ENCODE measurements around the gene DUSP2.
"Not testable (repeated sequence)": the region's sequence is repeated elsewhere in the genome, so short reads cannot be mapped to it uniquely, and the experiment has no call there.

The DUSP2 gene

DNA sequence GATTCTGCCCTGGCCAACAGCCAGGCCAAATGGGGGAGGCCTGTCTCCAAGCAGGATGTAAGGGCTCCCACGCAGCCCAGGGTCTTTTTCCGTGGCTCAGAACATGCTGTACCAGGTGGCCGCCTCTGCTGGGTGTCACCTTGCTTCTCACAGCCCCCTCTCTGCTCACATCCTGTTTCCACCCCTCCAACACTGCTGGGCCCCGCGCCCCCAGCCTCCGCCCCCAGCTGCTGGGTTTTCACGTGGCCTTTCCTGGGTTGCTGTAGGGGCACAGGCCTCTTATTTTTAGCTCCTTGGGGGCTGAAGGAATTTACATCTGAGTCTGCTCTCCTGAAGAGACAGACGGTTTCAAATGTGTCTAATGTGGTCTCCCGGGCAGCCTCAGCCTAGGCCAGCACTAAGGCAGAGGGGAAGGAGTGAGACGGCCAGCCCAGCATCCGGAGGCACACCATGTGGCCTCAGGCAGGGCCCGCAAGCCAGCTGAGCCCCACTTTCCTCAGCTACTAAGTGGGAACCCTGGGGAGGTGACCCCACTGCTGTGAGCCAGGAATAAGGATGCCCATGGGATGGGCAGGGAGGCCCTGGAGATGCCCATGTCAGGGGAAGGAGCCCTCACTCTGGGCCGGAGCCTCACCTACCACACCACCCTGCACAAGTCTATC lies 18.7 kb upstream of the DUSP2 start:
- peak; percentile 96 for FAIRE-seq
- no peak for DNase-seq (ENCODE audit: insufficient read length, low spot score)

DNA sequence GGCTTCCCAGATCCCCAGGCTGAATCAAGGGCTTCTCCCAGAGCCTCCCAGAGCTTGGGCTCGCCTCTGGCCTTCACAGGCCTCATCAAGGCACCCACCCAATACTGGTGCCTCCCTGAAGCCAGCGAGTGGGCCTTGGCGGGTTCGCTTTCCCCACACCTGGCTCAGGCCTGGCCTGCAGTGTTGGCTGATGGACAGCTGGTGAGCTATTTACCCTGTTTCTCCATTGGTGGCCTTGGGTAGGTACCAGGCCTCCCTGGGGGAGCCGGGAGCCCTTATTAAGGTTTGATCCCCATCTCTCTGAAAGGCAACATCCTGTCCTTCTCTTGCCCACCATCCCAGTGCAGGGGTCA lies 18.2 kb upstream of the DUSP2 start:
- FAIRE-seq (no peak), DNase-seq (ENCODE audit: insufficient read length, low spot score) (no peak)

DNA sequence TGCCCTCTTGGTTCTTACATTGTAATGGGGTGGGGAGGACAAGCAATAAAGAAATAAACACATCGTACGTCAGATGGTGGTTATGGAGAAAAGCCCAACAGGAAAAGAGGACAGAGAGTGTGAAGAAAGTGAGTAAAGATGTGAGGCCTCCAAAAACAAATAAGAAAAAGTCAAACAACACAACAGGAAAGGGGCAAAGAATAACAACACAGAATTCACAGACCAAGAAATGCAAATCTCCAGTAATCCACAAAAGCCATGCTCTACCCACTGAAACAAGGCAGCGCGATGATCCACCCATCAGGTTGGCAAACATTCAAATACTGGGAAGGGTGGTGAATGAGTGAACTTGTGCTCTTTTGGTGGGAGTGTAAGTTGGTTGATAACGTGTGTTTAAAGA lies 16.7 kb upstream of the DUSP2 start:
- FAIRE-seq (peak; percentile 89), DNase-seq (ENCODE audit: insufficient read length, low spot score) (no peak)

DNA sequence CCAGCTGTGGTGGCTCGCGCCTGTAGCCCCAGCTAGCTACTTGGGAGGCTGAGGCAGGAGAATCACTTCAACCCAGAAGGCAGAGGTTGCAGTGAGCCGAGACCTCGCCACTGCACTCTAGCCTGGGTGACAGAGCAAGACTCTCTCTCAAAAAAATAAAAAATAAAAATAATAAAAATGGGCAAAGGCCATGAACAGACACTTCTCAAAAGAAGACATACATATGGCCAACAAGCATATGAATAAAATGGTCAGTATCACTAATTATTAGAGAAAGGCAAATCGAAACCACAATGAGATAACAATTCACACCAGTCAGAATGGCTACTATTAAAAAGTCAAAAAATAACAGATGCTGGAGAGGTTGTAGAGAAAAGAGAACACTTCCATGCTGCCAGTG lies 15.1 kb upstream of the DUSP2 start:
- DNase-seq (ENCODE audit: insufficient read length, low spot score); FAIRE-seq: not testable (repeated sequence)

DNA sequence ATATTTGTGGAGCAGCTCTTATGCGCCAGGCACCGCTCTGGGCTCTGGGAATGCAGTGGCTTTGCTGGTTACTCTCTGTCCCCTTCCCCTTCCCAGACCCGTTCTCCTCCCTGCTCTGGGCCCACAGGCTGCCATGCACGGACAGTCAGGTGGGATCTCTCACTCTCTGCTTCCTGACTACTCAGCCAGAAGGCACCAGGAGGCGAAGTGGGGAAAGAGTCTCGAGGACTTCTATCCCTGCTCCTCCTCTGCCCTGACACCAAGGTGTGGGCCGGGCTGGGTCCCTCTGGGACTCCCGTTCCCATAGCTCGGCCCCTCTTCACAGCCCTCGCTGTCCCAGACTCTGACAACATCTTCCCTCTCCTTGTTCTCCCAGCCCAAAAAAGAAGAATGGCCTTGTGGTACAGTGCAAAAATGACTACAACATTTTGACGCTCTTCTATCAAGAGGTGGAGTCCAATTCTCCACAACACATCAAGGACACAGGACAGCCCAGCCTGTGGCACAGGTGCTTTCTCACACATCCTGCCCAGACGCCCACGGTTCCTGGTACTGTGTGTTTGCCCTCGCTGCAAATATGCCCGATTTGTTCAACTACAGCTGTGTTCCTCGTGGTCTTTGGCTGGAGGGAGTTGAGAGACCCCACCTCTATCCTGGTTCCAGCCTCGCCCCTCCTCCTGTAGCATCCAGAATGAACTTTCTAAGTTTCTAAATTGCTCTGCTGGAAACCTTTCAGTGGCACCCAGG lies 14.0 kb upstream of the DUSP2 start:
- FAIRE-seq (peak; percentile 90), DNase-seq (ENCODE audit: insufficient read length, low spot score) (no peak)

DNA sequence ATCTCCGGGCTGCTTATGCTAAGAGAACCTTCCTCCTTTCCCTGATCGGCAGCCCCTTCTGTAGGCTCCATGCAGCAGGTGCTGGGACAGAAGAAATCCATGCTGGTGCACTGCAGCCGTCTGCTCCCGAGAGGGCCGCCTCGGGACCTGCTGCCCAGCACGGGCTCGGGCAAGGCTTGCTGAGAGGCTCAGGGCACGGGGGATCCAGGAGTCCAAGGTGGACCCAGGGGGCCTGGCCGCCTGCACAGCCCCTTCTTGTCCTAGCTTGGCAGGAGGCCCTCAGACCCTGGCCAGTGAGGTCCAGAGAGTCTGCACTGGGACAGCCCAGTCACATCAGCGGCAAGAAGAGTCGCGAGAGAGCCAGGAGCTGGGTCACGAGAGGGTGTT lies 13.3 kb upstream of the DUSP2 start:
- FAIRE-seq (peak; percentile 14), DNase-seq (ENCODE audit: insufficient read length, low spot score) (no peak)

DNA sequence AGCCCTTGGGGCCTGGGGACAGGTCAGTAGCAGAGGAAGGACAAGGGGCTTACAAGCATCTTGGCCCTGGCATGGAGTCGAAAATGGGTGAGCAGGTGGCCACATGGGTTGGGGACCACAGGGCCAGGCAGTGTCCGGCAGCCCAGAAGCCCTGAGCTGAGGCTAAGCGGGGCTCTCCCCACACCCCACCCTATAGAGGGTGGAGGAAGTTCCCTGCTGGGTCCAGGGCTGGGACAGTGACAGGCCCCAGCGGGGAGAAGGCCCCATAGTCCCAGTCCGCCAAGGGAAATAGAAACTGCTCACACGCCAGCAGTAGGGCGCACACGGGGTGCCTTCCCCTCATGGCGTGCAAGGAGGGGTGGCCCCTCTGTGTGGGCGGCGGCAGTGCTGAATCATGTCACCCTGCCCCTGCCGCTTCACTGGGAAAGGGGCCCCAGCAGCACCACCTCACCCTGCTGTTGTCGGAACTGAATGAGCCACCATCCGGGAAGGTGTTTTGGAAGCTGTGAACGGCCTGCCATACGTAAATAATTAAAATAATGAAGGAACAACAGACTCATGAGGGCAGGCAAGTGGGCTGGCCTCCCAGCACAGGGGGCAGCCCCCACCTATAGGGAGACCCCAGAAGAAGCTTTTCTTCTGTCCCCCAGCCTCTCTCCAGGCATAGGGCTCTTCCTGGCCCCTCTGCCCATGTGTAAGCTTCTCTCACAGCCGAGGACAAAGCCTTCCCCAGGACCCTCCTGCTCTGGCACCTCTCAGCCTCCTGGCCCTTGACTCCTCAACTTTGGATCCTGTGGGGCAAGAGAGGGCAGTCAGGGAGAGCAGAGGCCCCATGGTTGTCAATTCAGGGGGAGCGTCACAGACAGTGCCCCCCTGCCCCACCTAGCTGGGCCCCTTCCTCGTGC lies 12.7 kb upstream of the DUSP2 start:
- DNase-seq (ENCODE audit: insufficient read length, low spot score), result peak; percentile 51

DNA sequence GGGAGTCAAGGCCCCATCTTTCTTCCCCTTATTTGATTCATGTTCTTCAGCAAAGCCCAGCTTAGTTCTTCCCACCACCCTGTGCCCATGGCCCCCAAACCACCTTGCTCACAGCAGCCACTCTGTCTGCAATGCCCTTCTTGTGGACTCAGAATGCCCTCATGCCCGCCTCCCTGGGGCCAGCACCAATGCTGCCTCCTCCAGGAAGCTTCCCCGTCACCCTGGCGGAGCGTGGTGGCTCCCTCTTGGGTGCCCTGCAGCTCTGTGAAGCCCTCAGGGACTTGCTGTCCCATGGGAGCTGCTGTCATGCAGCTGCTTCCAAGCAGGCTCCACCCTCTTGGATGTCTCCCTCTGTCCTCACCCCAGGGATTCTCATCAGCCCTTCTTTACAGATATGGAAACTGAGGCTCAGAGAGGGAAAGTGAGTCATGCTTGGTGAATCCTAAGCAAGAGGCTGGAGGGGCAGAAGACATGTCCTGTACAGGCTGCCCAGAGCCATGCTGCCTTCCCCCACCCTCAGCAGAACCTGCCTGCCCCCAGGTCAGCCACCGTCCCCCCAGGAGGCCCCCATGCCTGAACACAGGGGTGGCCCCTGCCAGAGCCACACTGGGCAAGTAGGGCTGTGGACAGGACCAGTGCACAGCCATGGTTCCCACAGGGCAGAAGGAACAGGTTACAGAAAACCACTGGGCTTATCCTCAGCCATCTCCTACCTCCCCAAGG lies 11.8 kb upstream of the DUSP2 start:
- DNase-seq (ENCODE audit: insufficient read length, low spot score) (no peak), FAIRE-seq (no peak)

More for the DNA sequence above, 12.7 kb upstream of the DUSP2 start:
- FAIRE-seq, result peak; percentile 95

DNA sequence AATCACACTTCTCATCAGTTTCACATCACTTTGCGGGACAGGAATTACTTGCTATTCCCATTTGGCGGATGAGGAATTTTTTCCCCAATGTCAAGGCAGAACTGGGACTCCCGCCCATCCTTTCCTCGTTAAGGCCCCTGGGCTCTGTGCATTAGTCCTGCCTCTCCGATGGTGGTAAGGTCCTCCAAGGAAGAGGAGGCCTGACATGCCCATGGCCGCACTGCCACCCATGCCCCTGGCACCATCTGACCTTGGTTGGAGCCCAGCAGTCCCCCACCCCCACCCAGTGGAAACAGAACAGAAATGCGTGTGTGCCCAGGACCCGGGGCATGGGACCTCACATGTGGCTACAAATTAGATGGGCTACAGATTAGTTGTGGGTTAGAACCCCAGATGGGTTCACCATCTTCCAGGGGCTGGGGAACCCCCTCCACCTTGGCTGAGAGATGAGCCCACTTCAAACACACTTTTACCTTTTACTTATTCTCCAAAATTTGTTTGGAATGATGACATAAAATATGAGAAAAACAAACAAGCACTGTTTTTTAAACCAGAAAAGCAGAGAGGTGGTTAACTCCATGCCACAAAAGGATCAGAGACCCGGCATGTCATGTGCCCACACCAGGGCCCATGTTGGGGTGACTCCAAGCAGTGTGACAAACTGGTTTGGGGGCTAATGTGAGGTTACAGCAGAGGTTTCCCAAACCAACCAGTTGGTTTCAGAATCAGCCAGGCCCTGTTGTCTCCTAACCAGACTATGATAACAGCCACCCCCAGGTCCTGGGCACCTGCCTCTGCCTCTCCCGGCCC lies 11.0 kb upstream of the DUSP2 start:
- DNase-seq (ENCODE audit: insufficient read length, low spot score), result no peak
- peak; percentile 66 for FAIRE-seq

DNA sequence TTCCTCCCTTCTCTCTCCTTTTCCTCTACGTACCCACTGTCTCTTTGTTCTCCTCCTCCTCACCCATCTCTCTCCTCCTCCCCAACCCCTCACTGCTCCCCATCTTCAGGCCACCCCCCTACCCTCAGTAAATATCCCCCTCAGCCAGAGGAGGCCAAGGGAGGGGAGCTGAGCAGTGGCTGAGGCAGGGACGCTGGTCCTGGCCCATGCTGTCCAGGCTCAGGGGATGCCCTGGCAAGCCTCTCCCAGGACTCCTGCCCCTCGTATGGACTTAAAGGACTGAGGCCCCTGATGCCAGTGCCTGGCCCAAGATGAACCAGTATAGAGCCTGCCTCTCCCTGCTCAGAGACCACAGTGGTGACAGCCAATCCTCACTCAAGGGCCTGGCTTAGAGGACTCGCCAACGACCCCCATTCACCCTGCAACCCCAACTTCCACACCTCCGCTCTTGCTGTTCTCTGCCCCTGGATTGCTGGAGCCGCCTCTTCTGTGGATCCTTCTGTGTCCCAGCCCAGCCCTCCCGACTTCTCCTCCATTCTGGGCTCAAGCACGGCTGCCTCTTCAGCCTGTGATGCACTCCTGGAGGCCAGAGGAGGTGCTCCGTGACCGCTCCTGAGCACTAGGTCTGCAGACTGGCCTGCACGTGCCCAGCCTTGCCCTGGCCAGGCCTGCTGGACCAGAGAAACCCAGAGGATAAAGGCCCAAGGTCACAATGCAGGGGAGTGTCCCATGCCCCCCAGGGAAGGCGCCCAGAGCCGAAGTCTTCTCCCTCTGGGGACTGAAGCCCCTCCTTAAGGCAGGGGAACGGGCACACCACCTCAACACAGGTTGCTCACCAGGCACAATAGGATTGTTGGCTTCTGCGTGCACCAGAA lies 9.5 kb upstream of the DUSP2 start:
- FAIRE-seq (no peak), DNase-seq (ENCODE audit: insufficient read length, low spot score) (no peak)

DNA sequence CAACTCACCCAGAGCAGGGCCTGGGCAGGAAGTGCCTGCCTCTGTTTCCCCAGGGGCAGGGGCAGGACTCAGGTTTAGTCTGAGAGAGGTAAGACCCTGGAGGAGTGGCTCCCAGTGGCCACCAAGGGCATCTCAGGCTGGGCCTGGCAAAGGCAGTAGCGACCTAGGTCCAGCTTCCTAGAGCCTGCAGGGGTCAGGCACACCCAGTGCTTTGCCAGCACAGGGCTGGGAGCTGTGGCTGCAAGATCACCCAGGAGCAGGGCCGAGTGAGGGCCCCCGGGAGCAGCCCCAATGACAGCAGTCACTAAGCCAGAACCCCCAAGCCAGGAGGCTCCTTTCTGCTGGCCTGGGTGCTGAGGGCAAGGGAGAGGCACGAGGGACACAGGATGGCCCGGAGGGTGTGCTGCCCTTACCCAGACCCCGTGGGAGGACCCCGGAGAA lies 8.8 kb upstream of the DUSP2 start:
- DNase-seq (ENCODE audit: insufficient read length, low spot score) (no peak), FAIRE-seq (no peak)

DNA sequence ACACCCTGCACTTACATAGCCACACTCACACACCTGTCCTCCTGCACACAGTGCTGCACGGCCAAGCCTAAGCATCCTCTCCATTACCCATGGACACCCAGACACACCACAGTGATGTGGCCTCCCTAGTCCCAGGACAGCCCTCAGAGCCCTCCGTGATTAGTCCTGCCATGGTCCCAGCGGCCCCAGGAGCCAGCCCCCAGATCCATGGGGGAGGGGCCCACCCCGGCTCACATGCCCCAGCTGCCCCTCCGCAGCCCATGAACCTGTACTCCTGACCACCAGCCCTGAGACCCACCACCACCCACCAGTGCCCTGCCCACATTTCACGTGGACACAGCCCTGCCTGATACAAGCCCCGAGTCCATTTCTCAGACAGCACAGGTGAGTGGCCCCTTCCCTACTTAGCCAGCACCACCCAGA lies 8.1 kb upstream of the DUSP2 start:
- FAIRE-seq, result no peak

DNA sequence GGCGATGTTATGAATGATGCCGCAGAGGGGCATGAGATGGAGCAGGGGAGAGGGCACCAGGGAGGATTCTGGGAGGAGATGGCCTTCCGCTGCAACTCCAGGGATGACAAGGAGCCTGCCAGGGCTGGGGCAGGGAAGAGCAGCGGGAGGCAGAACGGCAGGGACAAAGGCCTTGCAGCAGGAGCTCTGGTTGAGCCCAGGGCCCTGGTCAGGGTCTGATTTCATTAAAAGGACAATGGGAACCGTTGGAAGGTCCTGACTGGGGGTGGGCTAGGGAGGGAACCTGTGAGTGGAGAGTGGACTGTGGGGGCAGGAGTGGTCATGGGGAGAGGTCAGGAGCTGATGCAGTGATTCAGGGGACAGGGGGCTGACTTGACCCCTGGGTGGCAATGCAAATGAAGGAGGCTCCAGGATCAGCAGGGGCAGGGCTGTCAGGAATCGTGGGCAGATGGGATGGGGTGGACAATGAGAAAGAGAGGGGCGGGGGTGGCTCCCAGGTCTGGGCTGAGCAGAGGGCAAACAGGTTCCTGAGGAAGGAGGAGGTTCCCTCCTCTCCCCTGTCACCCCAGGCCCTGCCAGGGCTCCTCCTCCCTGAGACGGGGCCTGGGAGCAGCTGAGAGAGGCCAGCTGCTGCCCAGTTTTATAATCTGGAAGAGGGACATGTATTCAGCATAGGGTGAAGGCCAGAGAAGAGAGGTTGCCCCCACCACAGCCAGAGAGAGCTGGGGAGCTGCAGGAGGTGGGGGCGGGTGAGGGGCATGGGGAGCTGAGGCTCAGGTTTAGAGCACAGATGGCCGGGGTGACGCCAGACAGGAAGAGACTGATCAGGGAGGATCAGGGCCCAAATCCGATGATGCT lies 7.3 kb upstream of the DUSP2 start:
- no peak for DNase-seq (ENCODE audit: insufficient read length, low spot score)
- no peak for FAIRE-seq

More for the DNA sequence above, 8.1 kb upstream of the DUSP2 start:
- DNase-seq (ENCODE audit: insufficient read length, low spot score), result no peak

DNA sequence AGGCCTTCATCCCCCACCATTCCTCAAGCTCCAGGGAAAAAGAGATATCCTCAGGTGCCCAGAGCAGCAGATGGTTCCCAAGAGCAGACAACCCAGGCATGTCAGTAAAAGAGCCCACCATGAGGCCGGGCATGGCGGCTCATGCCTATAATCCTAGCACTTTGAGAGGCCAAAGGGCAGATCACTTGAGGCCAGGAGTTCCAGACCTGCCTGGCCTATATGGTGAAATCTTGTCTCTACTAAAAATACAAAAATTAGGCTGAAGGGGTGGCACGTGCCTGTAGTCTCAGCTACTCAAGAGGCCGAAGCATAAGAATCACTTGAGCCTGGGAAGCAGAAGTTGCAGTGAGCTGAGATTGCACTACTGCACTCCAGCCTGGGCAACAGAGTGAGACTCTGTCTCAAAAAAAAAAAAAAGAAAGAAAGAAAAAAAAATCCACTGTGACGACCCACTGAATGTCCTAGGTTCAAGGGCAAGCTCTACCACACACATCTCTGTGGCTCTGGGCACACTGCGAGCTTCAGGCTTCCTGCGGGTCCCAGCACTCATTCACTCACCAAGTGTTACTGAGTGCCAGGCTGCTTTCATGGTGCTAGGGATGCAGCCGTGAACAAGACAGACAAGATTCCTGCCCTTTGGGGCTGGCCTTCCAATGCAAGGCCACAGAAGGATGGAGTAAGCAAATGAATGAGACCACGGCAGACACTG lies 6.5 kb upstream of the DUSP2 start:
- FAIRE-seq, result no peak
- DNase-seq (ENCODE audit: insufficient read length, low spot score), result no peak

DNA sequence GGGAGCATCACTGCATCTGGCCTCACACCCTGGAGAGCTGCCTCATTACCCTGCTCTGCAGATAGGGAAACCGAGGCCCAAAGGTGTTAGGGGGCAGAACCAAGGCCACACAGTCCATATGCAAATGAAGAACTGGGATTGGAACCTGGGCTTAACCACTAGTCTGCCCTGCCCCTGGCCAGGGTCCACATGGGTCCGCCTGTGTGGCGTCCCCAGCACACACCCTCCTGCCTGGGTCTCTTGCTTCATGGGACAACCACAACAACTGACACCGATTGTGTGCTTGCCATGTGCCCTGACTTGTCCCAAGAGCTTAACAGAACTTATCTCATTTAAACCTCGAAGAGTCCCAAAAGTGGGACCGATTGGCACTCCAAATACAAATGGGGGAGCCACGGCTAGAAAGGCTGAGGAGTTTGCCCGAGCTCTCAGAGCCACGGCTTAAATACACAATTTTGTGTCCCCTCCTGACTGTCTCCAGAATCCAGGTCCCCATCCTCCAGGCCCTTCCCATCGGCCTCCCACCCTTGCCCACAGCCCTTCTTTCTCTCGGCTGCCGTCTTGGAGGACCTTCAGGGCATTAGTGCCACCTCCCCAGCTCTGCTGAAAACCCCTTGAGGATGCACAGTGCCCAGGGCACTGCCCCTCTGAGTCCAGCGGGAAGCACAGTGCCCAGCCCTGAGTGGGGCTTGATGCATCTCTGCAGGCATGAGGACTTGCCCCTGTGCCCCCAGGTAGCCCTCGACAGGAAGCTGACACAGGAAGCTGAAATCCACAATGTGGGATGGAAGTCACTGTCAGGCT lies 5.8 kb upstream of the DUSP2 start:
- FAIRE-seq, result no peak
- DNase-seq (ENCODE audit: insufficient read length, low spot score), result no peak

DNA sequence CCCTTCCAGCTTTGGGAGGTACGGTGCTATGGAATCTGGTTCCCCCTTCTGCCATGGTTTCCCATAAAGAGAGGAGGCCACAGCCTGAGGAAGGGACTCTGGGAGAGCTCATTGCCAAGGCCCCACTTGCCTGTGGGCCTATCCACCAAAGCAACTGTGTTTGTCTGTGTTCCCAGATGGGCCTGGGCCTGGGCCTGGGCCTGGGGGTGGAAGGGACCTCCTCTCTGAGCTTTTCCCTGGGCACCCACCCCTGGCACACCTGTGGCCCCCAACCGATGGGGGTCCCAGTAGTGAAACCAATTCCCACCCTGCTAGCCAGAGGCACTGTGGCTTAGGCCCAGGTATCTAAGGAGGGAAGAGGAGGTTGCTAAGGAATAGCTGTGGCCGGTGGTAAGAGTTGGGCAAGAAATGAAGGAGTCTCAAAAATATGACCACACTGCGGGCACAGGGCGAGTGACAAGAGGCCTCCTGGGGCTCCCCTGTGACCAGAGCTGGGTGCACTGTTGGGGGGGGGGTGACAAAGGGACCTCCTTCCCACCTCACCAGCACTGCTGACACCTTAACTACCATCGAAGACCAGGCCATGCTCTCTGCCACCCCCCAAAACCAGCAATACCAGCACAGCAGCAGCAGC lies 4.9 kb upstream of the DUSP2 start:
- no peak for FAIRE-seq
- no peak for DNase-seq (ENCODE audit: insufficient read length, low spot score)

Measured in GM19239 (cell line).